ENCODE measurements around the gene BEND6. TPM values are rescaled to one million over a fixed set of nuclear protein-coding genes. Genes with fewer than 3 reads are reported as not detected.
A peak's percentile ranks its signal among the peaks of the same experiment; 100 is the strongest.

The BEND6 gene
- total RNA-seq, 1 experiment from 2014 or later: not detected

GRCh38 chr6:57021086-57021720, 66.3 kb downstream of the BEND6 start:
- H3K4me3 ChIP-seq (ENCODE audit: low read depth, low read length): no peak overlapping the region
- no peaks in the 10 kb centered on the region for H3K27me3 ChIP-seq (replicated peaks; ENCODE audit: control insufficient read depth, insufficient read depth, low read length)
- H3K36me3 ChIP-seq (ENCODE audit: control insufficient read depth, insufficient read depth, low read length): no peaks in the 10 kb centered on the region
- H3K36me3 Mint-ChIP-seq (ENCODE audit: insufficient read depth, unreplicated experiment): no peaks in the 10 kb centered on the region
- peak in 1 of 2 experiments; percentile 8 for DNase-seq
- intact Hi-C loops (cut with micrococcal nuclease; ENCODE audit: unreplicated experiment): loop anchor here (1.0 to 10.0 kb wide), 3 partner anchors 66 to 234 kb away; partner anchors contain the start of gene BEND6
- H3K4me3 Mint-ChIP-seq (ENCODE audit: unreplicated experiment): no peak overlapping the region
- no peak overlapping the region for H3K27ac Mint-ChIP-seq (ENCODE audit: unreplicated experiment)
- ChIA-PET POLR2A (no interaction called here), CTCF (no interaction called here)
- no peaks in the 10 kb centered on the region for H3K4me1 Mint-ChIP-seq (ENCODE audit: low read depth, unreplicated experiment)
- H3K27me3 Mint-ChIP-seq (ENCODE audit: insufficient read depth, unreplicated experiment): peaks cover 8% of the 10 kb centered on the region
- TF ChIP-seq CTCF (IDR thresholded peaks at IDR 0.05; ENCODE audit: insufficient read depth in 1 of 2, low read depth in 1 of 2, low read length in 1 of 2, severe bottlenecking in 1 of 2, unreplicated experiment in 1 of 2): peak; percentile 25 to 51
- H3K9me3 Mint-ChIP-seq (ENCODE audit: unreplicated experiment): peaks cover 22% of the 10 kb centered on the region
- no peaks in the 10 kb centered on the region; the same call in 1 of the 2 replicates for H3K9me3 ChIP-seq
- BruUV-seq (replicated peaks): no TSS peak
- no peaks in the 10 kb centered on the region for H3K4me1 ChIP-seq

- POLR2A ChIA-PET: interaction anchor here (0.6 kb wide), 1 partner anchor 482 kb away, joined by 8 read pairs; no protein-coding TSS in a partner anchor
- H3K4me1 Mint-ChIP-seq (ENCODE audit: low read depth, unreplicated experiment): peaks cover 12% of the 10 kb centered on the region
- intact Hi-C loops (cut with micrococcal nuclease; ENCODE audit: unreplicated experiment): loop anchor here (10.0 kb wide), 1 partner anchor 230 kb away; no protein-coding TSS in a partner anchor
Observed at GRCh38 chr6:57024321-57024720, 69.4 kb downstream of the BEND6 start.

GRCh38 chr6:57024775-57025174, 69.9 kb downstream of the BEND6 start:
- H3K36me3 Mint-ChIP-seq (ENCODE audit: insufficient read depth, unreplicated experiment): no peaks in the 10 kb centered on the region
- Histone ChIP-seq H3K36me3 (ENCODE audit: control insufficient read depth, insufficient read depth, low read length) (no peaks in the 10 kb centered on the region), H3K4me1 (peaks cover 8% of the 10 kb centered on the region; the same call in 1 of the 2 replicates), H3K27me3 (replicated peaks; ENCODE audit: control insufficient read depth, insufficient read depth, low read length) (no peaks in the 10 kb centered on the region), H3K4me3 (ENCODE audit: low read depth, low read length) (no peak overlapping the region), H3K9me3 (no peaks in the 10 kb centered on the region; the same call in 1 of the 2 replicates)
- H3K4me3 Mint-ChIP-seq (ENCODE audit: unreplicated experiment): no peak overlapping the region
- no peak for DNase-seq
- CTCF ChIA-PET: no interaction called here
- peaks cover 22% of the 10 kb centered on the region for H3K9me3 Mint-ChIP-seq (ENCODE audit: unreplicated experiment)
- H3K4me1 Mint-ChIP-seq (ENCODE audit: low read depth, unreplicated experiment): peaks cover 12% of the 10 kb centered on the region
- TF ChIP-seq CTCF (IDR thresholded peaks at IDR 0.05; ENCODE audit: insufficient read depth in 1 of 2, low read depth in 1 of 2, low read length in 1 of 2, severe bottlenecking in 1 of 2, unreplicated experiment in 1 of 2): no peak
- intact Hi-C loops (cut with micrococcal nuclease; ENCODE audit: unreplicated experiment): loop anchor here (10.0 kb wide), 1 partner anchor 230 kb away; no protein-coding TSS in a partner anchor
- BruUV-seq (replicated peaks): no TSS peak
- peaks cover 8% of the 10 kb centered on the region for H3K27me3 Mint-ChIP-seq (ENCODE audit: insufficient read depth, unreplicated experiment)
- POLR2A ChIA-PET: no interaction called here
- no peak overlapping the region for H3K27ac Mint-ChIP-seq (ENCODE audit: unreplicated experiment)

More at GRCh38 chr6:57024321-57024720, 69.4 kb downstream of the BEND6 start:
- no TSS peak for BruUV-seq (replicated peaks)
- CTCF ChIA-PET: no interaction called here
- TF ChIP-seq CTCF (IDR thresholded peaks at IDR 0.05; ENCODE audit: insufficient read depth in 1 of 2, low read depth in 1 of 2, low read length in 1 of 2, severe bottlenecking in 1 of 2, unreplicated experiment in 1 of 2): no peak
- Histone ChIP-seq H3K9me3 (no peaks in the 10 kb centered on the region; the same call in 1 of the 2 replicates), H3K4me3 (ENCODE audit: low read depth, low read length) (no peak overlapping the region), H3K4me1 (peaks cover 8% of the 10 kb centered on the region; the same call in 1 of the 2 replicates), H3K27me3 (replicated peaks; ENCODE audit: control insufficient read depth, insufficient read depth, low read length) (no peaks in the 10 kb centered on the region), H3K36me3 (ENCODE audit: control insufficient read depth, insufficient read depth, low read length) (no peaks in the 10 kb centered on the region)
- Mint-ChIP-seq H3K4me3 (ENCODE audit: unreplicated experiment) (no peak overlapping the region), H3K27me3 (ENCODE audit: insufficient read depth, unreplicated experiment) (peaks cover 8% of the 10 kb centered on the region), H3K36me3 (ENCODE audit: insufficient read depth, unreplicated experiment) (no peaks in the 10 kb centered on the region), H3K27ac (ENCODE audit: unreplicated experiment) (no peak overlapping the region), H3K9me3 (ENCODE audit: unreplicated experiment) (peaks cover 22% of the 10 kb centered on the region)
- no peak for DNase-seq

All from Caco-2 (cell line).